SH-SY5Y (cell line): ENCODE data around the gene HMGXB3.

ENCODE experiments used
- GATA2 ChIP-seq: IDR thresholded peaks from 2 replicates; pipeline ENCODE4 v1.6.1; 2011; ENCODE audit warnings: mild to moderate bottlenecking, low read depth, low read length
- GATA3 ChIP-seq: IDR thresholded peaks from 2 replicates; pipeline ENCODE4 v1.6.1; 2011; ENCODE audit warnings: low read depth, mild to moderate bottlenecking, low read length, moderate library complexity

DNA sequence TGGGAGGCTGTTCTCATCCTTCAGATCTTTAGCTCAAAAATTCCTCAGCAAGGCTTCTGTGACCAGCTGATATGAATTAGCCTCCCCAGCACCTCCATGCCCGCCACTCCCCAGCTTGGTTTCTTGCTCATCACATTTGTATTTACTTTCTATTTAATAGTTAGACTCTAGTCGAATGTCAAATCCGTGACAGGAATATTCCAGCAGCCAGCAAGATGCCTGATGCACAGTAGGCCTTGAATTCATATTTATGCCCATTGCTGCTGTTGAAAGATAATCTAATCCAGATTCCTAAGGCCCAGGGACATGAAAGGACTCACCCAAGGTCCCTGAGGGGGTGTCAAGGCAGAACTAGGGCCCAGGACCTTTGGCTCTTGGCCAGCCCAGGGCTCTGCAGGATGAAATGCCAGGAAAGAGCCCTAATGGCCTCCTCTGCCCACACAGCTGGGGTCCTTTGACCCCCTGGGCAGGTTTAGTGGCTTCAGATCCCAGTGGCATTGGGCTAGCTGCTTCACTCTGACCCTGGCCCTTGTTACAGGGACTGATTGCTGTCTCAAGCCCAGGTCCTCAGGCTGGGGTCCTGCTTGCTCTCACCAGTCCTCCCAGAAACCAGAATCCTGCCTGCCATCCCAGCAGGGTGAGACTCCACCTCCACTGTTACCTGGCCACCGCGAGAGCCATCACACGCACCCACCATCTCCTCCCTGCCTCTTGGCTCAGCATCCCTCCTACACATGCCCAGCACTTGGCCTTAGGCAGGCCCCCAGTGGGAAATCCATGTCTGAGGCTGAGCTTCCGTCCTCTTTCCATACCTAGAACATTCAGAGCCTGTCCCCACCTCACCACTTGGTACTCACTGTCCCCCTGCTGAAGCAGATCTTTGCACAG is 78.5 kb downstream of the HMGXB3 start:
- TF ChIP-seq GATA2: no peak
- no peak for TF ChIP-seq GATA3
